ENCODE data around the gene NXPE1.
"Not testable (repeated sequence)": the region's sequence is repeated elsewhere in the genome, so short reads cannot be mapped to it uniquely, and the experiment has no call there.

NXPE1 gene

GRCh38 chr11:114559425-114560310 lies at the start of gene NXPE1:
NXPE1 (minus strand) TSS chr11:114559881; CDS start chr11:114551201, 8,680 bp downstream.
- no peaks in the 10 kb centered on the region for H3K27me3 ChIP-seq (ENCODE audit: control insufficient read depth, insufficient read depth, low read length)
- H3K4me1 ChIP-seq (ENCODE audit: control insufficient read depth, insufficient read depth, low read length), result no peaks in the 10 kb centered on the region
- H3K9ac ChIP-seq (ENCODE audit: low read length), result no peak within 1 kb of the TSS
- H3K4me3 ChIP-seq (ENCODE audit: low read length), result no peak within 1 kb of the TSS
- no peaks in the 10 kb centered on the region for H3K9me3 ChIP-seq (ENCODE audit: control insufficient read depth, low read length)
- no peaks in the 10 kb centered on the region for H3K36me3 ChIP-seq (ENCODE audit: control insufficient read depth, insufficient read depth, low read length)

GRCh38 chr11:114609429-114609828 lies 49.7 kb upstream of the NXPE1 start:
- no peaks in the 10 kb centered on the region for H3K27me3 ChIP-seq (ENCODE audit: control insufficient read depth, insufficient read depth, low read length)
- no peak overlapping the region for H3K9ac ChIP-seq (ENCODE audit: low read length)
- H3K9me3 ChIP-seq (ENCODE audit: control insufficient read depth, low read length), result no peaks in the 10 kb centered on the region
- no peak overlapping the region for H3K4me3 ChIP-seq (ENCODE audit: low read length)
- H3K4me1 ChIP-seq (ENCODE audit: control insufficient read depth, insufficient read depth, low read length), result no peaks in the 10 kb centered on the region
- H3K36me3 ChIP-seq (ENCODE audit: control insufficient read depth, insufficient read depth, low read length), result no peaks in the 10 kb centered on the region

GRCh38 chr11:114608605-114609004 lies 48.9 kb upstream of the NXPE1 start:
- not testable (repeated sequence) for H3K4me1 ChIP-seq (ENCODE audit: control insufficient read depth, insufficient read depth, low read length); H3K36me3 ChIP-seq (ENCODE audit: control insufficient read depth, insufficient read depth, low read length); H3K27me3 ChIP-seq (ENCODE audit: control insufficient read depth, insufficient read depth, low read length); H3K4me3 ChIP-seq (ENCODE audit: low read length); H3K9ac ChIP-seq (ENCODE audit: low read length); H3K9me3 ChIP-seq (ENCODE audit: control insufficient read depth, low read length)

- H3K4me1 ChIP-seq (ENCODE audit: control insufficient read depth, insufficient read depth, low read length), result no peaks in the 10 kb centered on the region
- no peaks in the 10 kb centered on the region for H3K9me3 ChIP-seq (ENCODE audit: control insufficient read depth, low read length)
- H3K27me3 ChIP-seq (ENCODE audit: control insufficient read depth, insufficient read depth, low read length), result no peaks in the 10 kb centered on the region
- H3K4me3 ChIP-seq (ENCODE audit: low read length), result no peak overlapping the region
- no peaks in the 10 kb centered on the region for H3K36me3 ChIP-seq (ENCODE audit: control insufficient read depth, insufficient read depth, low read length)
- H3K9ac ChIP-seq (ENCODE audit: low read length), result no peak overlapping the region
Measured at GRCh38 chr11:114607753-114608459, 48.2 kb upstream of the NXPE1 start.

GRCh38 chr11:114606802-114607075 lies 47.1 kb upstream of the NXPE1 start:
- H3K9me3 ChIP-seq (ENCODE audit: control insufficient read depth, low read length); H3K36me3 ChIP-seq (ENCODE audit: control insufficient read depth, insufficient read depth, low read length): not testable (repeated sequence)

GRCh38 chr11:114606003-114606801 lies 46.5 kb upstream of the NXPE1 start:
- no peaks in the 10 kb centered on the region for H3K36me3 ChIP-seq (ENCODE audit: control insufficient read depth, insufficient read depth, low read length)
- H3K27me3 ChIP-seq (ENCODE audit: control insufficient read depth, insufficient read depth, low read length), result no peaks in the 10 kb centered on the region
- H3K4me3 ChIP-seq (ENCODE audit: low read length), result no peak overlapping the region
- no peak overlapping the region for H3K9ac ChIP-seq (ENCODE audit: low read length)
- H3K9me3 ChIP-seq (ENCODE audit: control insufficient read depth, low read length), result no peaks in the 10 kb centered on the region
- no peaks in the 10 kb centered on the region for H3K4me1 ChIP-seq (ENCODE audit: control insufficient read depth, insufficient read depth, low read length)

More at GRCh38 chr11:114606802-114607075, 47.1 kb upstream of the NXPE1 start:
- not testable (repeated sequence) for H3K9ac ChIP-seq (ENCODE audit: low read length); H3K4me3 ChIP-seq (ENCODE audit: low read length); H3K4me1 ChIP-seq (ENCODE audit: control insufficient read depth, insufficient read depth, low read length); H3K27me3 ChIP-seq (ENCODE audit: control insufficient read depth, insufficient read depth, low read length)

- Histone ChIP-seq H3K4me1 (ENCODE audit: control insufficient read depth, insufficient read depth, low read length) (no peaks in the 10 kb centered on the region), H3K9me3 (ENCODE audit: control insufficient read depth, low read length) (no peaks in the 10 kb centered on the region), H3K27me3 (ENCODE audit: control insufficient read depth, insufficient read depth, low read length) (no peaks in the 10 kb centered on the region)
Measured at GRCh38 chr11:114605370-114605769, 45.7 kb upstream of the NXPE1 start.

GRCh38 chr11:114604886-114605285 lies 45.2 kb upstream of the NXPE1 start:
- no peaks in the 10 kb centered on the region for H3K27me3 ChIP-seq (ENCODE audit: control insufficient read depth, insufficient read depth, low read length)
- H3K36me3 ChIP-seq (ENCODE audit: control insufficient read depth, insufficient read depth, low read length), result no peaks in the 10 kb centered on the region
- H3K4me1 ChIP-seq (ENCODE audit: control insufficient read depth, insufficient read depth, low read length), result no peaks in the 10 kb centered on the region
- no peaks in the 10 kb centered on the region for H3K9me3 ChIP-seq (ENCODE audit: control insufficient read depth, low read length)
- no peak overlapping the region for H3K9ac ChIP-seq (ENCODE audit: low read length)
- no peak overlapping the region for H3K4me3 ChIP-seq (ENCODE audit: low read length)

More at GRCh38 chr11:114605370-114605769, 45.7 kb upstream of the NXPE1 start:
- no peak overlapping the region for H3K9ac ChIP-seq (ENCODE audit: low read length)
- H3K4me3 ChIP-seq (ENCODE audit: low read length), result no peak overlapping the region
- H3K36me3 ChIP-seq (ENCODE audit: control insufficient read depth, insufficient read depth, low read length), result no peaks in the 10 kb centered on the region

- Histone ChIP-seq H3K9me3 (ENCODE audit: control insufficient read depth, low read length) (no peaks in the 10 kb centered on the region), H3K27me3 (ENCODE audit: control insufficient read depth, insufficient read depth, low read length) (no peaks in the 10 kb centered on the region), H3K4me3 (ENCODE audit: low read length) (no peak overlapping the region), H3K4me1 (ENCODE audit: control insufficient read depth, insufficient read depth, low read length) (no peaks in the 10 kb centered on the region), H3K36me3 (ENCODE audit: control insufficient read depth, insufficient read depth, low read length) (no peaks in the 10 kb centered on the region), H3K9ac (ENCODE audit: low read length) (no peak overlapping the region)
Measured at GRCh38 chr11:114604179-114604813, 44.6 kb upstream of the NXPE1 start.

- H3K9me3 ChIP-seq (ENCODE audit: control insufficient read depth, low read length); H3K27me3 ChIP-seq (ENCODE audit: control insufficient read depth, insufficient read depth, low read length); H3K4me1 ChIP-seq (ENCODE audit: control insufficient read depth, insufficient read depth, low read length); H3K9ac ChIP-seq (ENCODE audit: low read length); H3K36me3 ChIP-seq (ENCODE audit: control insufficient read depth, insufficient read depth, low read length); H3K4me3 ChIP-seq (ENCODE audit: low read length): not testable (repeated sequence)
Measured at GRCh38 chr11:114603151-114603550, 43.5 kb upstream of the NXPE1 start.

- no peaks in the 10 kb centered on the region for H3K27me3 ChIP-seq (ENCODE audit: control insufficient read depth, insufficient read depth, low read length)
- H3K9ac ChIP-seq (ENCODE audit: low read length), result no peak overlapping the region
- no peak overlapping the region for H3K4me3 ChIP-seq (ENCODE audit: low read length)
- H3K9me3 ChIP-seq (ENCODE audit: control insufficient read depth, low read length), result no peaks in the 10 kb centered on the region
- no peaks in the 10 kb centered on the region for H3K36me3 ChIP-seq (ENCODE audit: control insufficient read depth, insufficient read depth, low read length)
- H3K4me1 ChIP-seq (ENCODE audit: control insufficient read depth, insufficient read depth, low read length), result no peaks in the 10 kb centered on the region
Measured at GRCh38 chr11:114598461-114598860, 38.8 kb upstream of the NXPE1 start.

All from mucosa of stomach (tissue), 1 donor.